A172 (cell line): ENCODE data around the gene LATS2. TPM values are rescaled to one million over a fixed set of nuclear protein-coding genes. Genes with fewer than 3 reads are reported as not detected.

ENCODE experiments used
- total RNA-seq: library from RNA; depleted of rRNA; stranded (reverse); fragments of >200 nt; shearing (Covaris generic); gene quantifications from 2 replicates; pipeline ENCODE4 v1.2.3, GENCODE V29; 2014; rRNA removed

Gene LATS2
- total RNA-seq, 1 experiment from 2014 or later, result 13.5 TPM

Other genes with a start within 250 kb of the LATS2 start
- gene XPO4, start 158.8 kb downstream of the LATS2 start, total RNA-seq, result 19.3 and 25.0 TPM in 2 replicates
- 82.3 and 133 TPM in 2 replicates for gene SAP18, start 78.5 kb upstream of the LATS2 start, total RNA-seq
- gene SKA3, start 115.0 kb upstream of the LATS2 start, total RNA-seq, result 24.4 and 28.6 TPM in 2 replicates
- 22.0 and 26.3 TPM in 2 replicates for gene MRPL57, start 115.1 kb upstream of the LATS2 start, total RNA-seq